IMR-90 (cell line): ENCODE data around the gene KIAA0232. TPM values are rescaled to one million over a fixed set of nuclear protein-coding genes. Genes with fewer than 3 reads are reported as not detected.

Experiments used
- ATAC-seq: fragments of 200-7000 bp; cut with Tn5 transposase; 2 replicates; pipeline ENCODE4 v1.9.1; 2020; ENCODE audit warnings: low read depth, mild to moderate bottlenecking, moderate library complexity
- BruUV-seq: library from RNA; stranded (reverse); fragments of 400-500 nt; replicated peaks from 2 replicates; lab custom pipeline; 2021; lab: Mats Ljungman, UMichigan
- CTCF ChIA-PET: fragments of 300-600 bp; formaldehyde crosslinking; extraction: SDS; loops from one replicate; lab custom pipeline; 2021; ENCODE audit warnings: antibody characterized with exemption; lab: Yijun Ruan, JAX
- POLR2A ChIA-PET: fragments of 300-600 bp; sonication (Branson Sonifier 250); formaldehyde crosslinking; loops from one replicate; lab custom pipeline; 2022; ENCODE audit warnings: antibody characterized with exemption; ENCODE audit not compliant: unreplicated experiment; lab: Charles Lee
- DNase-seq: peaks from one replicate; pipeline ENCODE4 v3.0.0; 2013
- H2AFZ ChIP-seq: replicated peaks from 2 replicates; pipeline ENCODE3; 2013; ENCODE audit warnings: low read length, mild to moderate bottlenecking; ENCODE audit not compliant: poor library complexity
- H2AK5ac ChIP-seq: 2 replicates; pipeline ENCODE4 v1.6.1; 2013; ENCODE audit warnings: low read depth, low read length, inconsistent platforms
- H2AK9ac ChIP-seq: replicated peaks from 2 replicates; pipeline ENCODE3; 2013; ENCODE audit warnings: mild to moderate bottlenecking, low read depth, low read length, moderate library complexity; ENCODE audit not compliant: poor library complexity
- H2BK120ac ChIP-seq: 2 replicates; pipeline ENCODE4 v1.6.1; 2013; ENCODE audit warnings: low read depth, low read length, inconsistent platforms
- H2BK15ac ChIP-seq: 3 replicates; pipeline ENCODE4 v1.6.1; 2013; ENCODE audit warnings: low read depth, low read length, inconsistent platforms
- H2BK20ac ChIP-seq: 2 replicates; pipeline ENCODE4 v1.6.1; 2013; ENCODE audit warnings: low read depth, mild to moderate bottlenecking, inconsistent platforms, low read length, moderate library complexity
- H2BK5ac ChIP-seq: 2 replicates; pipeline ENCODE4 v1.6.1; 2013; ENCODE audit warnings: mild to moderate bottlenecking, low read depth, low read length, inconsistent platforms; ENCODE audit not compliant: poor library complexity, severe bottlenecking
- H3K14ac ChIP-seq: replicated peaks from 2 replicates; pipeline ENCODE4 v1.6.1; 2013; ENCODE audit warnings: low read depth, low read length, inconsistent platforms
- H3K18ac ChIP-seq: 2 replicates; pipeline ENCODE4 v1.6.1; 2013; ENCODE audit warnings: low read depth, low read length, control low read depth
- H3K23ac ChIP-seq: 2 replicates; pipeline ENCODE4 v1.6.1; 2013; ENCODE audit warnings: low read depth, low read length, inconsistent platforms
- H3K27ac ChIP-seq: 2 replicates; pipeline ENCODE4 v1.5.1; 2013; ENCODE audit warnings: mild to moderate bottlenecking, control low read depth, low read length; ENCODE audit not compliant: insufficient read depth
- H3K27me3 ChIP-seq: 2 replicates; pipeline ENCODE4 v1.6.1; 2013; ENCODE audit warnings: low read length; ENCODE audit not compliant: control insufficient read depth, insufficient read depth
- H3K36me3 ChIP-seq: 2 replicates; pipeline ENCODE4 v1.6.1; 2013; ENCODE audit warnings: low read length, mixed read lengths; ENCODE audit not compliant: control insufficient read depth, insufficient read depth
- H3K4ac ChIP-seq: 2 replicates; pipeline ENCODE4 v1.6.1; 2013; ENCODE audit warnings: low read depth, low read length, inconsistent platforms
- H3K4me1 ChIP-seq: 2 replicates; pipeline ENCODE4 v1.6.1; 2013; ENCODE audit warnings: low read length, mixed read lengths; ENCODE audit not compliant: control insufficient read depth, insufficient read depth
- H3K4me2 ChIP-seq: 2 replicates; pipeline ENCODE4 v1.6.1; 2013; ENCODE audit warnings: low read depth, mild to moderate bottlenecking, control low read depth, low read length, moderate library complexity
- H3K4me3 ChIP-seq: 2 replicates; pipeline ENCODE4 v1.5.1; 2013; ENCODE audit warnings: low read depth, mild to moderate bottlenecking, control low read depth, low read length, moderate library complexity; ENCODE audit not compliant: insufficient read depth
- H3K56ac ChIP-seq: 2 replicates; pipeline ENCODE4 v1.6.1; 2013; ENCODE audit warnings: low read length, inconsistent platforms; ENCODE audit not compliant: insufficient read depth; ENCODE audit errors: extremely low read depth
- H3K79me1 ChIP-seq, 2 experiments: 2 replicates each; pipeline ENCODE4 v1.6.1; 2013; ENCODE audit warnings: low read length in 2 of 2, inconsistent platforms in 1 of 2, low read depth in 1 of 2
- H3K9ac ChIP-seq: 2 replicates; pipeline ENCODE4 v1.6.1; 2013; ENCODE audit warnings: low read depth, low read length, control low read depth
- H3K9me1 ChIP-seq: 2 replicates; pipeline ENCODE4 v1.6.1; 2013; ENCODE audit warnings: low read length, inconsistent platforms; ENCODE audit not compliant: insufficient read depth
- H3K9me3 ChIP-seq: 2 replicates; pipeline ENCODE4 v1.6.1; 2013; ENCODE audit warnings: low read length; ENCODE audit not compliant: control insufficient read depth, insufficient read depth
- H4K20me1 ChIP-seq: 2 replicates; pipeline ENCODE4 v1.6.1; 2013; ENCODE audit warnings: low read length, inconsistent platforms; ENCODE audit not compliant: insufficient read depth
- H4K5ac ChIP-seq: 2 replicates; pipeline ENCODE4 v1.6.1; 2013; ENCODE audit warnings: mild to moderate bottlenecking, low read depth, low read length, control low read depth
- H4K8ac ChIP-seq, 2 experiments: 2 replicates each; pipeline ENCODE4 v1.6.1; 2013; ENCODE audit warnings: low read depth in 2 of 2, low read length in 2 of 2, control low read depth in 1 of 2, inconsistent platforms in 1 of 2
- H4K91ac ChIP-seq: 2 replicates; pipeline ENCODE4 v1.6.1; 2013; ENCODE audit warnings: low read depth, low read length, inconsistent platforms; ENCODE audit not compliant: insufficient read depth
- CEBPB ChIP-seq: IDR thresholded peaks from 2 replicates; pipeline ENCODE4 v1.6.1; 2012; ENCODE audit warnings: low read depth, low read length, improper control_type of control experiment
- CTCF ChIP-seq: conservative IDR thresholded peaks from 2 replicates; pipeline ENCODE4 v1.5.1; 2012; ENCODE audit warnings: mild to moderate bottlenecking, low read depth, low read length, improper control_type of control experiment
- ELK1 ChIP-seq: fragments of 150-350 bp; IDR thresholded peaks from 2 replicates; pipeline ENCODE4 v1.6.1; 2016; ENCODE audit warnings: low read depth, mild to moderate bottlenecking, low read length, moderate library complexity, borderline replicate concordance
- NFE2L2 ChIP-seq: fragments of 150-350 bp; IDR thresholded peaks from 2 replicates; pipeline ENCODE4 v1.6.1; 2016; ENCODE audit warnings: low read depth, mild to moderate bottlenecking, low read length
- POLR2A ChIP-seq: IDR thresholded peaks from 2 replicates; pipeline ENCODE4 v1.6.1; 2012; ENCODE audit warnings: mild to moderate bottlenecking, low read depth, low read length
- RFX5 ChIP-seq: IDR thresholded peaks from 2 replicates; pipeline ENCODE4 v1.8.0; 2012; ENCODE audit warnings: low read depth, mild to moderate bottlenecking, low read length, moderate library complexity
- SMC3 ChIP-seq: fragments of 150-350 bp; IDR thresholded peaks from 2 replicates; pipeline ENCODE4 v1.6.1; 2016; ENCODE audit warnings: low read depth, mild to moderate bottlenecking, antibody characterized with exemption, low read length, moderate library complexity
- WGBS, 2 experiments: methylation state at CpG; one replicate each; pipeline versions ENCODE4 v1.1.5 to v1.1.7; 2013; ENCODE audit warnings: missing lambda C conversion rate in 2 of 2; ENCODE audit not compliant: insufficient read length in 1 of 2; ENCODE audit errors: extremely low coverage in 2 of 2; 5-methylcytosine and 5-hydroxymethylcytosine counted together
- dilution Hi-C: fragments of 300-500 bp; cut with HindIII; formaldehyde crosslinking; loops from one replicate; pipeline ENCODE4 v1.14.3; 2018; ENCODE audit warnings: low sequenced_read_pairs; ENCODE audit not compliant: unreplicated experiment
- in situ Hi-C: fragments of 300-500 bp; cut with MboI; formaldehyde crosslinking; loops from 3 replicates; pipeline ENCODE4 v1.14.3; 2019; ENCODE audit warnings: low sequenced_read_pairs, inconsistent platforms, mixed read lengths
- intact Hi-C: fragments of 100-400 bp; cut with micrococcal nuclease; formaldehyde crosslinking; loops from 2 replicates; pipeline ENCODE4 v1.10.0; 2022
- polyA plus RNA-seq, 3 experiments: library from polyadenylated mRNA; depleted of rRNA; stranded (reverse); fragments of >200 nt; gene quantifications; 2 replicates each; pipeline ENCODE4 v1.2.3, GENCODE V29; 2012; ENCODE audit warnings: low replicate concordance in 1 of 3
- total RNA-seq: library from RNA; depleted of rRNA; stranded (reverse); fragments of >200 nt; gene quantifications from 2 replicates; pipeline ENCODE4 v1.2.3, GENCODE V29; 2012

The KIAA0232 gene
- total and polyA plus RNA-seq, 2 of the 4 experiments (the other 2 are of a cell fraction) = 6.8 to 19.5 TPM

- CTCF ChIA-PET = no interaction called here
These were observed 34.2 kb upstream of the KIAA0232 start for GRCh38 chr4:6748286-6748685.

More at GRCh38 chr4:6748286-6748685, 34.2 kb upstream of the KIAA0232 start:
- H2BK20ac ChIP-seq = no peak overlapping the region
- H2BK15ac ChIP-seq = no peak overlapping the region
- H4K91ac ChIP-seq = no peak overlapping the region
- H3K4me2 ChIP-seq = no peak overlapping the region
- no peaks in the 10 kb centered on the region for H3K9me3 ChIP-seq
- H4K5ac ChIP-seq = no peak overlapping the region
- H3K4me3 ChIP-seq = no peak overlapping the region
- POLR2A ChIA-PET = no interaction called here
- no peak overlapping the region for H2AK5ac ChIP-seq
- no peak overlapping the region for H3K56ac ChIP-seq
- no peaks in the 10 kb centered on the region; the same call in 1 of the 2 replicates for H3K9me1 ChIP-seq
- no peak for TF ChIP-seq CTCF
- TF ChIP-seq NFE2L2 = no peak
- no peak for TF ChIP-seq RFX5
- TF ChIP-seq POLR2A = no peak
- no peak for TF ChIP-seq ELK1
- TF ChIP-seq SMC3 = no peak
- TF ChIP-seq CEBPB = no peak
- no peak overlapping the region for H3K23ac ChIP-seq
- no peaks in the 10 kb centered on the region for H3K79me1 ChIP-seq
- no peak overlapping the region for H3K14ac ChIP-seq
- H3K9ac ChIP-seq = no peak overlapping the region
- H3K27ac ChIP-seq = no peak overlapping the region
- no peak overlapping the region for H3K4ac ChIP-seq
- no peak overlapping the region for H2AFZ ChIP-seq
- H4K8ac ChIP-seq = no peak overlapping the region
- in situ Hi-C loops (no loop called here), intact Hi-C loops (no loop called here), dilution Hi-C loops (no loop called here)
- H4K20me1 ChIP-seq = no peaks in the 10 kb centered on the region
- H3K27me3 ChIP-seq = no peaks in the 10 kb centered on the region
- H2BK120ac ChIP-seq = no peak overlapping the region
- H3K4me1 ChIP-seq = peaks cover 8% of the 10 kb centered on the region
- ATAC-seq (no peak), DNase-seq (no peak)
- no peak overlapping the region for H2BK5ac ChIP-seq
- H3K36me3 ChIP-seq = no peaks in the 10 kb centered on the region
- no peak overlapping the region for H2AK9ac ChIP-seq
- H3K18ac ChIP-seq = no peak overlapping the region
- no TSS peak for BruUV-seq
- WGBS, 2 experiments = 88% methylated on average over 6 of the region's 9 CpGs; no CpG with 5 or more reads in 1 of the 2 experiments
